WTC11 (cell line): ENCODE measurements around the gene CFAP20DC. TPM values are rescaled to one million over a fixed set of nuclear protein-coding genes. Genes with fewer than 3 reads are reported as not detected.

Source experiments
- ATAC-seq: fragments of 200-7000 bp; cut with Tn5 transposase; 2 replicates; pipeline ENCODE4 v1.10.0; 2021; ENCODE audit warnings: mild to moderate bottlenecking, moderate library complexity
- CTCF ChIA-PET: fragments of 300-600 bp; sonication (Branson Sonifier 250); formaldehyde crosslinking; loops from one replicate; lab custom pipeline; 2021; ENCODE audit warnings: antibody characterized with exemption; lab: Charles Lee
- POLR2A ChIA-PET: fragments of 350-600 bp; sonication (Branson Sonifier 250); formaldehyde crosslinking; loops from one replicate; lab custom pipeline; 2021; ENCODE audit warnings: antibody characterized with exemption; lab: Charles Lee
- DNase-seq: peaks from one replicate; pipeline ENCODE4 v3.0.0; 2021; ENCODE audit warnings: low spot score
- H3K27ac Mint-ChIP-seq: 2 replicates; pipeline ENCODE4 v1.8.0; 2021; ENCODE audit warnings: mixed read lengths
- H3K27me3 Mint-ChIP-seq: 2 replicates; pipeline ENCODE4 v1.8.0; 2021; ENCODE audit warnings: low read depth, mild to moderate bottlenecking, moderate library complexity, mixed read lengths
- H3K36me3 Mint-ChIP-seq: 2 replicates; pipeline ENCODE4 v1.8.0; 2021; ENCODE audit warnings: mixed read lengths
- H3K4me1 Mint-ChIP-seq: 2 replicates; pipeline ENCODE4 v1.8.0; 2022; ENCODE audit warnings: mixed read lengths
- H3K4me3 Mint-ChIP-seq: 2 replicates; pipeline ENCODE4 v1.8.0; 2021; ENCODE audit warnings: mild to moderate bottlenecking, moderate library complexity, mixed read lengths
- H3K9me3 Mint-ChIP-seq: 2 replicates; pipeline ENCODE4 v1.8.0; 2021; ENCODE audit warnings: mixed read lengths
- ELF4 ChIP-seq: sonication (generic); formaldehyde crosslinking; IDR thresholded peaks from 2 replicates; pipeline ENCODE4 v1.8.1; 2022; ENCODE audit warnings: low read depth, mild to moderate bottlenecking, moderate library complexity, missing genetic modification reagents
- EMX1 ChIP-seq: fragments of 250-450 bp; sonication (Bioruptor Pico); IDR thresholded peaks from 2 replicates; pipeline ENCODE4 v1.8.0; 2021; ENCODE audit warnings: mild to moderate bottlenecking
- FOXJ3 ChIP-seq: sonication (generic); formaldehyde crosslinking; IDR thresholded peaks from 2 replicates; pipeline ENCODE4 v1.9.0; 2021; ENCODE audit warnings: missing genetic modification reagents, mild to moderate bottlenecking, borderline replicate concordance
- FOXK1 ChIP-seq: sonication (generic); formaldehyde crosslinking; IDR thresholded peaks from 2 replicates; pipeline ENCODE4 v1.8.0; 2022; ENCODE audit warnings: mild to moderate bottlenecking, moderate library complexity, missing genetic modification reagents
- GRHL2 ChIP-seq: fragments of 250-450 bp; sonication (Bioruptor Pico); IDR thresholded peaks from 2 replicates; pipeline ENCODE4 v1.8.0; 2022; ENCODE audit warnings: mild to moderate bottlenecking, moderate library complexity; ENCODE audit not compliant: insufficient replicate concordance, severe bottlenecking
- GTF2I ChIP-seq: fragments of 250-450 bp; sonication (Bioruptor Pico); conservative IDR thresholded peaks from 2 replicates; pipeline ENCODE4 v1.4.0; 2021; ENCODE audit warnings: mild to moderate bottlenecking
- HMGA2 ChIP-seq: fragments of 250-450 bp; sonication (Bioruptor Pico); IDR thresholded peaks from 2 replicates; pipeline ENCODE4 v1.4.0; 2021; ENCODE audit warnings: mild to moderate bottlenecking, moderate library complexity
- MAX ChIP-seq: sonication (generic); formaldehyde crosslinking; IDR thresholded peaks from 2 replicates; pipeline ENCODE4 v1.8.0; 2022; ENCODE audit warnings: mild to moderate bottlenecking, missing genetic modification reagents
- NR2C2 ChIP-seq: sonication (generic); formaldehyde crosslinking; IDR thresholded peaks from 2 replicates; pipeline ENCODE4 v1.8.0; 2022; ENCODE audit warnings: mild to moderate bottlenecking, missing genetic modification reagents
- NR3C1 ChIP-seq: sonication (generic); formaldehyde crosslinking; conservative IDR thresholded peaks from 2 replicates; pipeline ENCODE4 v1.8.1; 2023; ENCODE audit warnings: low read depth, mild to moderate bottlenecking, missing genetic modification reagents
- RELA ChIP-seq: sonication (generic); formaldehyde crosslinking; IDR thresholded peaks from 2 replicates; pipeline ENCODE4 v1.8.1; 2022; ENCODE audit warnings: missing genetic modification reagents, mild to moderate bottlenecking, borderline replicate concordance
- SMAD3 ChIP-seq: sonication (generic); formaldehyde crosslinking; IDR thresholded peaks from 2 replicates; pipeline ENCODE4 v1.8.0; 2022; ENCODE audit warnings: missing genetic modification reagents, mild to moderate bottlenecking, borderline replicate concordance
- SMAD4 ChIP-seq: sonication (generic); formaldehyde crosslinking; IDR thresholded peaks from 2 replicates; pipeline ENCODE4 v1.8.0; 2022; ENCODE audit warnings: mild to moderate bottlenecking, missing genetic modification reagents
- SOX15 ChIP-seq: fragments of 250-450 bp; sonication (Bioruptor Pico); IDR thresholded peaks from 2 replicates; pipeline ENCODE4 v1.9.0; 2021; ENCODE audit warnings: mild to moderate bottlenecking
- ZNF232 ChIP-seq: sonication (generic); formaldehyde crosslinking; IDR thresholded peaks from 2 replicates; pipeline ENCODE4 v1.8.0; 2022; ENCODE audit warnings: mild to moderate bottlenecking, missing genetic modification reagents
- ZNF317 ChIP-seq: sonication (generic); formaldehyde crosslinking; IDR thresholded peaks from 2 replicates; pipeline ENCODE4 v1.8.1; 2023; ENCODE audit warnings: low read depth, mild to moderate bottlenecking, moderate library complexity, missing genetic modification reagents, borderline replicate concordance
- ZNF396 ChIP-seq: fragments of 250-450 bp; sonication (Bioruptor Pico); IDR thresholded peaks from 2 replicates; pipeline ENCODE4 v1.8.0; 2021; ENCODE audit warnings: mild to moderate bottlenecking, moderate library complexity, borderline replicate concordance
- ZNF416 ChIP-seq: fragments of 250-450 bp; sonication (Bioruptor Pico); IDR thresholded peaks from 2 replicates; pipeline ENCODE4 v1.9.0; 2021; ENCODE audit warnings: mild to moderate bottlenecking, inconsistent platforms
- ZNF423 ChIP-seq: fragments of 250-450 bp; sonication (Bioruptor Pico); IDR thresholded peaks from 2 replicates; pipeline ENCODE4 v2.1.2; 2022; ENCODE audit warnings: mild to moderate bottlenecking, moderate library complexity
- ZNF671 ChIP-seq: fragments of 250-450 bp; sonication (Bioruptor Pico); IDR thresholded peaks from 2 replicates; pipeline ENCODE4 v1.8.0; 2021; ENCODE audit warnings: mild to moderate bottlenecking
- ZSCAN18 ChIP-seq: fragments of 250-450 bp; sonication (Bioruptor Pico); IDR thresholded peaks from 2 replicates; pipeline ENCODE4 v2.1.2; 2022; ENCODE audit warnings: mild to moderate bottlenecking, moderate library complexity
- total RNA-seq: library from RNA; stranded (reverse); gene quantifications from 3 replicates; pipeline ENCODE4 v1.2.3, GENCODE V29; 2021
- TF ChIP-seq, protein P1 (sequence below): sonication (generic); formaldehyde crosslinking; IDR thresholded peaks from 2 replicates; pipeline ENCODE4 v1.8.0; 2023; ENCODE audit warnings: missing genetic modification reagents, mild to moderate bottlenecking, borderline replicate concordance
- TF ChIP-seq, protein P2 (sequence below): sonication (generic); formaldehyde crosslinking; IDR thresholded peaks from 2 replicates; pipeline ENCODE4 v1.8.0; 2023; ENCODE audit warnings: mild to moderate bottlenecking, missing genetic modification reagents
- TF ChIP-seq, protein P3 (sequence below): sonication (generic); formaldehyde crosslinking; IDR thresholded peaks from 2 replicates; pipeline ENCODE4 v1.8.1; 2022; ENCODE audit warnings: mild to moderate bottlenecking, moderate library complexity, missing genetic modification reagents
- TF ChIP-seq, protein P4 (sequence below): fragments of 250-450 bp; sonication (Bioruptor Pico); IDR thresholded peaks from 2 replicates; pipeline ENCODE4 v1.8.0; 2021; ENCODE audit warnings: mild to moderate bottlenecking

CFAP20DC gene
- total RNA-seq, 1 experiment from 2014 or later: 4.9 TPM

GRCh38 chr3:58837141-58837843 is 212.5 kb downstream of the CFAP20DC start:
- TF ChIP-seq EMX1: no peak
- TF ChIP-seq, protein P1, sequence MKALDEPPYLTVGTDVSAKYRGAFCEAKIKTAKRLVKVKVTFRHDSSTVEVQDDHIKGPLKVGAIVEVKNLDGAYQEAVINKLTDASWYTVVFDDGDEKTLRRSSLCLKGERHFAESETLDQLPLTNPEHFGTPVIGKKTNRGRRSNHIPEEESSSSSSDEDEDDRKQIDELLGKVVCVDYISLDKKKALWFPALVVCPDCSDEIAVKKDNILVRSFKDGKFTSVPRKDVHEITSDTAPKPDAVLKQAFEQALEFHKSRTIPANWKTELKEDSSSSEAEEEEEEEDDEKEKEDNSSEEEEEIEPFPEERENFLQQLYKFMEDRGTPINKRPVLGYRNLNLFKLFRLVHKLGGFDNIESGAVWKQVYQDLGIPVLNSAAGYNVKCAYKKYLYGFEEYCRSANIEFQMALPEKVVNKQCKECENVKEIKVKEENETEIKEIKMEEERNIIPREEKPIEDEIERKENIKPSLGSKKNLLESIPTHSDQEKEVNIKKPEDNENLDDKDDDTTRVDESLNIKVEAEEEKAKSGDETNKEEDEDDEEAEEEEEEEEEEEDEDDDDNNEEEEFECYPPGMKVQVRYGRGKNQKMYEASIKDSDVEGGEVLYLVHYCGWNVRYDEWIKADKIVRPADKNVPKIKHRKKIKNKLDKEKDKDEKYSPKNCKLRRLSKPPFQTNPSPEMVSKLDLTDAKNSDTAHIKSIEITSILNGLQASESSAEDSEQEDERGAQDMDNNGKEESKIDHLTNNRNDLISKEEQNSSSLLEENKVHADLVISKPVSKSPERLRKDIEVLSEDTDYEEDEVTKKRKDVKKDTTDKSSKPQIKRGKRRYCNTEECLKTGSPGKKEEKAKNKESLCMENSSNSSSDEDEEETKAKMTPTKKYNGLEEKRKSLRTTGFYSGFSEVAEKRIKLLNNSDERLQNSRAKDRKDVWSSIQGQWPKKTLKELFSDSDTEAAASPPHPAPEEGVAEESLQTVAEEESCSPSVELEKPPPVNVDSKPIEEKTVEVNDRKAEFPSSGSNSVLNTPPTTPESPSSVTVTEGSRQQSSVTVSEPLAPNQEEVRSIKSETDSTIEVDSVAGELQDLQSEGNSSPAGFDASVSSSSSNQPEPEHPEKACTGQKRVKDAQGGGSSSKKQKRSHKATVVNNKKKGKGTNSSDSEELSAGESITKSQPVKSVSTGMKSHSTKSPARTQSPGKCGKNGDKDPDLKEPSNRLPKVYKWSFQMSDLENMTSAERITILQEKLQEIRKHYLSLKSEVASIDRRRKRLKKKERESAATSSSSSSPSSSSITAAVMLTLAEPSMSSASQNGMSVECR (CRISPR knock-in tag): no peak
- TF ChIP-seq, protein P2, sequence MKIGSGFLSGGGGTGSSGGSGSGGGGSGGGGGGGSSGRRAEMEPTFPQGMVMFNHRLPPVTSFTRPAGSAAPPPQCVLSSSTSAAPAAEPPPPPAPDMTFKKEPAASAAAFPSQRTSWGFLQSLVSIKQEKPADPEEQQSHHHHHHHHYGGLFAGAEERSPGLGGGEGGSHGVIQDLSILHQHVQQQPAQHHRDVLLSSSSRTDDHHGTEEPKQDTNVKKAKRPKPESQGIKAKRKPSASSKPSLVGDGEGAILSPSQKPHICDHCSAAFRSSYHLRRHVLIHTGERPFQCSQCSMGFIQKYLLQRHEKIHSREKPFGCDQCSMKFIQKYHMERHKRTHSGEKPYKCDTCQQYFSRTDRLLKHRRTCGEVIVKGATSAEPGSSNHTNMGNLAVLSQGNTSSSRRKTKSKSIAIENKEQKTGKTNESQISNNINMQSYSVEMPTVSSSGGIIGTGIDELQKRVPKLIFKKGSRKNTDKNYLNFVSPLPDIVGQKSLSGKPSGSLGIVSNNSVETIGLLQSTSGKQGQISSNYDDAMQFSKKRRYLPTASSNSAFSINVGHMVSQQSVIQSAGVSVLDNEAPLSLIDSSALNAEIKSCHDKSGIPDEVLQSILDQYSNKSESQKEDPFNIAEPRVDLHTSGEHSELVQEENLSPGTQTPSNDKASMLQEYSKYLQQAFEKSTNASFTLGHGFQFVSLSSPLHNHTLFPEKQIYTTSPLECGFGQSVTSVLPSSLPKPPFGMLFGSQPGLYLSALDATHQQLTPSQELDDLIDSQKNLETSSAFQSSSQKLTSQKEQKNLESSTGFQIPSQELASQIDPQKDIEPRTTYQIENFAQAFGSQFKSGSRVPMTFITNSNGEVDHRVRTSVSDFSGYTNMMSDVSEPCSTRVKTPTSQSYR (CRISPR knock-in tag): no peak
- TF ChIP-seq ZNF416: no peak
- no peak for TF ChIP-seq FOXK1
- no peak for TF ChIP-seq GRHL2
- TF ChIP-seq, protein P3, sequence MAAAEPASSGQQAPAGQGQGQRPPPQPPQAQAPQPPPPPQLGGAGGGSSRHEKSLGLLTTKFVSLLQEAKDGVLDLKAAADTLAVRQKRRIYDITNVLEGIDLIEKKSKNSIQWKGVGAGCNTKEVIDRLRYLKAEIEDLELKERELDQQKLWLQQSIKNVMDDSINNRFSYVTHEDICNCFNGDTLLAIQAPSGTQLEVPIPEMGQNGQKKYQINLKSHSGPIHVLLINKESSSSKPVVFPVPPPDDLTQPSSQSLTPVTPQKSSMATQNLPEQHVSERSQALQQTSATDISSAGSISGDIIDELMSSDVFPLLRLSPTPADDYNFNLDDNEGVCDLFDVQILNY (CRISPR knock-in tag): no peak
- TF ChIP-seq ZSCAN18: no peak
- no peak for TF ChIP-seq ZNF671 (CRISPR knock-in tag)
- TF ChIP-seq SMAD4: no peak
- TF ChIP-seq ZNF396 (CRISPR knock-in tag): no peak
- no peak for TF ChIP-seq RELA (CRISPR knock-in tag)
- no peak for TF ChIP-seq SOX15 (CRISPR knock-in tag)
- no peak for TF ChIP-seq NR3C1
- TF ChIP-seq ZNF317 (CRISPR knock-in tag): no peak
- TF ChIP-seq SMAD3 (CRISPR knock-in tag): no peak
- peaks cover 4% of the 10 kb centered on the region; the same call in 1 of the 2 replicates for H3K9me3 Mint-ChIP-seq
- peaks cover 4% of the 10 kb centered on the region; the same call in 1 of the 2 replicates for H3K36me3 Mint-ChIP-seq
- H3K27ac Mint-ChIP-seq: no peak overlapping the region
- POLR2A ChIA-PET: no interaction called here
- no peak overlapping the region for H3K4me3 Mint-ChIP-seq
- CTCF ChIA-PET: interaction anchor here (2.1 kb wide), 1 partner anchor 13 kb away, joined by 9 read pairs; no protein-coding TSS in a partner anchor
- no peak for ATAC-seq
- H3K27me3 Mint-ChIP-seq: no peaks in the 10 kb centered on the region
- peaks cover 21% of the 10 kb centered on the region for H3K4me1 Mint-ChIP-seq
- no peak for DNase-seq

- H3K9me3 Mint-ChIP-seq: no peaks in the 10 kb centered on the region
- peaks cover 10% of the 10 kb centered on the region for H3K4me1 Mint-ChIP-seq
- ATAC-seq (no peak), DNase-seq (no peak)
- H3K4me3 Mint-ChIP-seq: no peak overlapping the region
- no peak overlapping the region for H3K27ac Mint-ChIP-seq
- H3K27me3 Mint-ChIP-seq: no peaks in the 10 kb centered on the region
- ChIA-PET CTCF (no interaction called here), POLR2A (no interaction called here)
- peaks cover 2% of the 10 kb centered on the region; the same call in 1 of the 2 replicates for H3K36me3 Mint-ChIP-seq
- TF ChIP-seq RELA (CRISPR knock-in tag) (no peak), GTF2I (CRISPR knock-in tag) (no peak), ZNF423 (CRISPR knock-in tag) (no peak), ELF4 (CRISPR knock-in tag) (no peak), ZNF232 (CRISPR knock-in tag) (no peak), MAX (CRISPR knock-in tag) (no peak), NR2C2 (CRISPR knock-in tag) (no peak), FOXJ3 (no peak), ZNF396 (CRISPR knock-in tag) (no peak), HMGA2 (CRISPR knock-in tag) (no peak)
- TF ChIP-seq, protein P4, sequence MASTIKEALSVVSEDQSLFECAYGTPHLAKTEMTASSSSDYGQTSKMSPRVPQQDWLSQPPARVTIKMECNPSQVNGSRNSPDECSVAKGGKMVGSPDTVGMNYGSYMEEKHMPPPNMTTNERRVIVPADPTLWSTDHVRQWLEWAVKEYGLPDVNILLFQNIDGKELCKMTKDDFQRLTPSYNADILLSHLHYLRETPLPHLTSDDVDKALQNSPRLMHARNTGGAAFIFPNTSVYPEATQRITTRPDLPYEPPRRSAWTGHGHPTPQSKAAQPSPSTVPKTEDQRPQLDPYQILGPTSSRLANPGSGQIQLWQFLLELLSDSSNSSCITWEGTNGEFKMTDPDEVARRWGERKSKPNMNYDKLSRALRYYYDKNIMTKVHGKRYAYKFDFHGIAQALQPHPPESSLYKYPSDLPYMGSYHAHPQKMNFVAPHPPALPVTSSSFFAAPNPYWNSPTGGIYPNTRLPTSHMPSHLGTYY (CRISPR knock-in tag): no peak
Observed at GRCh38 chr3:58835086-58835485, 214.7 kb downstream of the CFAP20DC start.
